HL-60 (cell line): Measurements from ENCODE around the gene RUNX2.
"Not testable (repeated sequence)": the region's sequence is repeated elsewhere in the genome, so short reads cannot be mapped to it uniquely, and the experiment has no call there.

Source experiments
- DNase-seq, 2 experiments: peaks; one replicate each; pipeline ENCODE4 v3.0.0-alpha.2; 2010 to 2020; ENCODE audit warnings: low read depth in 1 of 2, low spot score in 1 of 2
- H3K27ac ChIP-seq: fragments of 250-450 bp; sonication (Bioruptor Pico); replicated peaks from 2 replicates; pipeline ENCODE4 v1.5.1; 2020; ENCODE audit warnings: mild to moderate bottlenecking, moderate library complexity
- H3K27me3 ChIP-seq: fragments of 250-450 bp; sonication (Bioruptor Pico); 2 replicates; pipeline ENCODE4 v1.5.1; 2021; ENCODE audit warnings: mild to moderate bottlenecking, moderate library complexity; ENCODE audit not compliant: insufficient read depth, poor library complexity, severe bottlenecking
- H3K4me3 ChIP-seq: replicated peaks from 2 replicates; pipeline ENCODE4 v1.5.1; 2011; ENCODE audit warnings: mild to moderate bottlenecking, control low read depth, low read length; ENCODE audit not compliant: insufficient read depth
- GABPA ChIP-seq: IDR thresholded peaks from 2 replicates; pipeline ENCODE4 v1.6.1; 2012; ENCODE audit warnings: low read depth
- POLR2AphosphoS5 ChIP-seq: IDR thresholded peaks from 2 replicates; pipeline ENCODE4 v1.6.1; 2012; ENCODE audit warnings: low read depth
- REST ChIP-seq: IDR thresholded peaks from 2 replicates; pipeline ENCODE4 v1.6.1; 2012; ENCODE audit warnings: low read depth; ENCODE audit not compliant: insufficient replicate concordance
- SPI1 ChIP-seq: IDR thresholded peaks from 2 replicates; pipeline ENCODE4 v1.6.1; 2012; ENCODE audit warnings: low read depth, mild to moderate bottlenecking, borderline replicate concordance
- TF ChIP-seq, protein P1 (sequence below): IDR thresholded peaks from one replicate; pipeline ENCODE4 v1.5.1; 2011; ENCODE audit warnings: low read length, control low read depth, inconsistent platforms; ENCODE audit not compliant: insufficient read depth

The RUNX2 gene

GRCh38 chr6:45558858-45559257 lies 230.7 kb downstream of the RUNX2 start:
- DNase-seq = no peak
- H3K27me3 ChIP-seq = no peaks in the 10 kb centered on the region
- no peak overlapping the region for H3K4me3 ChIP-seq
- TF ChIP-seq SPI1 = no peak
- TF ChIP-seq, protein P1, sequence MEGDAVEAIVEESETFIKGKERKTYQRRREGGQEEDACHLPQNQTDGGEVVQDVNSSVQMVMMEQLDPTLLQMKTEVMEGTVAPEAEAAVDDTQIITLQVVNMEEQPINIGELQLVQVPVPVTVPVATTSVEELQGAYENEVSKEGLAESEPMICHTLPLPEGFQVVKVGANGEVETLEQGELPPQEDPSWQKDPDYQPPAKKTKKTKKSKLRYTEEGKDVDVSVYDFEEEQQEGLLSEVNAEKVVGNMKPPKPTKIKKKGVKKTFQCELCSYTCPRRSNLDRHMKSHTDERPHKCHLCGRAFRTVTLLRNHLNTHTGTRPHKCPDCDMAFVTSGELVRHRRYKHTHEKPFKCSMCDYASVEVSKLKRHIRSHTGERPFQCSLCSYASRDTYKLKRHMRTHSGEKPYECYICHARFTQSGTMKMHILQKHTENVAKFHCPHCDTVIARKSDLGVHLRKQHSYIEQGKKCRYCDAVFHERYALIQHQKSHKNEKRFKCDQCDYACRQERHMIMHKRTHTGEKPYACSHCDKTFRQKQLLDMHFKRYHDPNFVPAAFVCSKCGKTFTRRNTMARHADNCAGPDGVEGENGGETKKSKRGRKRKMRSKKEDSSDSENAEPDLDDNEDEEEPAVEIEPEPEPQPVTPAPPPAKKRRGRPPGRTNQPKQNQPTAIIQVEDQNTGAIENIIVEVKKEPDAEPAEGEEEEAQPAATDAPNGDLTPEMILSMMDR = no peak
- no peak for TF ChIP-seq GABPA
- no peak overlapping the region for H3K27ac ChIP-seq

- not testable (repeated sequence) for H3K27me3 ChIP-seq, H3K4me3 ChIP-seq, H3K27ac ChIP-seq, DNase-seq
Observed at GRCh38 chr6:45560321-45560820, 232.2 kb downstream of the RUNX2 start.

- Histone ChIP-seq H3K27ac (no peak overlapping the region), H3K4me3 (no peak overlapping the region), H3K27me3 (no peaks in the 10 kb centered on the region)
- DNase-seq = no peak
- TF ChIP-seq SPI1 (no peak), GABPA (no peak), POLR2AphosphoS5 (no peak), REST (no peak)
- TF ChIP-seq, protein P1 = no peak
Observed at GRCh38 chr6:45562171-45562570, 234.0 kb downstream of the RUNX2 start.

DNA sequence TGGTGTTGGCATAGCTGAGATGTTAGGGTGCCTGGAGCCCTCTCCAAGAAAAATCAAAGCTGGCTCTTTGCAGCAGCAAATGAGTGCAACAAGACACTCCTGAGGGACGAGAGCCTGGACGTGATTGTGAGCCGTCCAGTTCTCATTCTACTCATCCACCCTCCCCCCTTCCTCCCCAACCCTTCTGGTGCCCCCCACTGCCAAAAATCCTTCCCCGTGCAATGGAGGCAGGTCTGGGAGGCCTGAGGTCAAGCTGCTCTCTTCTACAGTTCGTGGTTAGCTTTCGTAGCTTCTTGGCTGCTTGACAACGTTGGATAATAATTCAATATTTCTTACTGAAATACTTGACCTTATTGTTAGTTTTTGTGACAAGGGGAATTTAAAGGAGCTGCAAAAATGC lies 234.9 kb downstream of the RUNX2 start:
- H3K4me3 ChIP-seq = no peak overlapping the region
- no peak for DNase-seq
- TF ChIP-seq POLR2AphosphoS5 (no peak), REST (no peak), SPI1 (no peak), GABPA (no peak)
- TF ChIP-seq, protein P1 = no peak
- H3K27ac ChIP-seq = no peak overlapping the region
- no peaks in the 10 kb centered on the region for H3K27me3 ChIP-seq
